ENCODE data around the gene PRKCB. TPM values are rescaled to one million over a fixed set of nuclear protein-coding genes. Genes with fewer than 3 reads are reported as not detected.

Gene PRKCB
- total RNA-seq, 1 donor from 2014 or later = 1.0 TPM

DNA sequence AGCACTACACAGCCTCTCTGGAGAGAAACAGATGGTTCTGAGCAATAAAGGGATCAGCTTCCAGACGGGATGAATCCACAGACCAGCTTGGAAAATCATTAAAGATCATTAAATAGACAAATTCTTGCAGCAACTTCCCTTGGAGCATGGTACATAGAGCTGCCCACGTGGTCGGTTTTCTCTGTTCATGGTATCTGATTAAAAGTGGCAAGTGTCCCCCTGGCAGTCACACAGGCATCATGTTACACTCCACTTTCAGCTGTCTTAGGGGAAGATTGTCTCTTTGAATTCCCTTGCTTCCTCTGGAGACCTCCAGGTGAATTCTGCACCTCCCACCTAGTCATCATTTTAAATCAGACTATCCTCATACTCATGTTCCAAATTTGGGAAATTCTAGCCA, 328.2 kb downstream of the PRKCB start:
- no peaks in the 10 kb centered on the region for H3K27me3 ChIP-seq (ENCODE audit: control insufficient read depth in 3 of 3, insufficient read depth in 3 of 3, low read length in 3 of 3)
- H3K36me3 ChIP-seq (ENCODE audit: control insufficient read depth in 3 of 3, insufficient read depth in 3 of 3, low read length in 3 of 3) = no peaks in the 10 kb centered on the region
- no peak overlapping the region for H3K27ac ChIP-seq (ENCODE audit: low read depth, low read length)
- no peaks in the 10 kb centered on the region for H3K9me3 ChIP-seq (ENCODE audit: control insufficient read depth in 3 of 3, low read length in 3 of 3)
- H3K4me3 ChIP-seq (ENCODE audit: low read length in 3 of 3) = no peak overlapping the region
- no peak overlapping the region for H3K9ac ChIP-seq (ENCODE audit: low read depth in 1 of 3, low read length in 3 of 3)
- H3K4me1 ChIP-seq (ENCODE audit: control insufficient read depth in 3 of 3, insufficient read depth in 3 of 3, low read length in 3 of 3) = no peaks in the 10 kb centered on the region

DNA sequence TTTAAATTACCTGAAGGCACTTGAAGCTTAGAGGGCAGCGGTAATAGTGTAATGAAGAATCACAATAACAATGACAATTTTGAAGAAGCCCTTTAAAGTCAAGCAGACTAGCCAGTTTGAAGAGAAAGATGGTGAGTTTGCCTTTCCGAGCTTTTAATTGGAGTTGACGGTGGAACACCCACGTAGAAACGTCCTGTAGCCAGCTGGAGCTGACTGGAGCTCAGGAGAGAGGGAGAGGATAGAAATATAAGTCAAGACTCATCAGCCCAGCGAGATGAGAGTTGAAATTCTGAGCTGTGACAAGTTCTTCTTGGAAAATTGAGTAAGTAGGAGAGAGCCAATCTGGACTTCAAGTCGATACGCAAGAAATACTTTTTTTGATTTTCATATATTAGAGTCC, 328.6 kb downstream of the PRKCB start:
- no peaks in the 10 kb centered on the region for H3K9me3 ChIP-seq (ENCODE audit: control insufficient read depth in 3 of 3, low read length in 3 of 3)
- H3K27me3 ChIP-seq (ENCODE audit: control insufficient read depth in 3 of 3, insufficient read depth in 3 of 3, low read length in 3 of 3) = no peaks in the 10 kb centered on the region
- H3K9ac ChIP-seq (ENCODE audit: low read depth in 1 of 3, low read length in 3 of 3) = no peak overlapping the region
- no peak overlapping the region for H3K4me3 ChIP-seq (ENCODE audit: low read length in 3 of 3)
- no peaks in the 10 kb centered on the region for H3K36me3 ChIP-seq (ENCODE audit: control insufficient read depth in 3 of 3, insufficient read depth in 3 of 3, low read length in 3 of 3)
- no peak overlapping the region for H3K27ac ChIP-seq (ENCODE audit: low read depth, low read length)
- no peaks in the 10 kb centered on the region for H3K4me1 ChIP-seq (ENCODE audit: control insufficient read depth in 3 of 3, insufficient read depth in 3 of 3, low read length in 3 of 3)

DNA sequence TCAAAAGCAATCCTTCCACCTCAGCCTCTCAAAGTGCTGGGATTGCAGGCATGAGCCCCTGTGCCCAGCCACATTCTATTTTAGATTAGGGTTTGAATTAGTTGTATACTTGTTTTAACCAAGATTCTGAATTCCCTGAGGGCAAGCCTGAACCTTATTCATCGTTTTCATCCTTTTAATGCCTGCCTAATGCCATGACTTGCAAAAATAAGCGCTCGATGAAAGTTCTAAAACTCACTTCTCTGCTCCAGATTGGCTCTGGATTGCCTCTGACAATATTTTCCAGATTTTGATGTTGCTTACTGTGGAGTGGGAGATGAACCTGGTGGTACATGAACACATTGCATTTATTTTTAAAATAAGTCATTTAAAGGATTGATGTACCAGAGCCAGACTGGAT, 329.5 kb downstream of the PRKCB start:
- Histone ChIP-seq H3K4me1 (ENCODE audit: control insufficient read depth in 3 of 3, insufficient read depth in 3 of 3, low read length in 3 of 3) (no peaks in the 10 kb centered on the region), H3K27ac (ENCODE audit: low read depth, low read length) (no peak overlapping the region), H3K4me3 (ENCODE audit: low read length in 3 of 3) (no peak overlapping the region), H3K27me3 (ENCODE audit: control insufficient read depth in 3 of 3, insufficient read depth in 3 of 3, low read length in 3 of 3) (no peaks in the 10 kb centered on the region), H3K9me3 (ENCODE audit: control insufficient read depth in 3 of 3, low read length in 3 of 3) (no peaks in the 10 kb centered on the region), H3K9ac (ENCODE audit: low read depth in 1 of 3, low read length in 3 of 3) (no peak overlapping the region), H3K36me3 (ENCODE audit: control insufficient read depth in 3 of 3, insufficient read depth in 3 of 3, low read length in 3 of 3) (no peaks in the 10 kb centered on the region)

DNA sequence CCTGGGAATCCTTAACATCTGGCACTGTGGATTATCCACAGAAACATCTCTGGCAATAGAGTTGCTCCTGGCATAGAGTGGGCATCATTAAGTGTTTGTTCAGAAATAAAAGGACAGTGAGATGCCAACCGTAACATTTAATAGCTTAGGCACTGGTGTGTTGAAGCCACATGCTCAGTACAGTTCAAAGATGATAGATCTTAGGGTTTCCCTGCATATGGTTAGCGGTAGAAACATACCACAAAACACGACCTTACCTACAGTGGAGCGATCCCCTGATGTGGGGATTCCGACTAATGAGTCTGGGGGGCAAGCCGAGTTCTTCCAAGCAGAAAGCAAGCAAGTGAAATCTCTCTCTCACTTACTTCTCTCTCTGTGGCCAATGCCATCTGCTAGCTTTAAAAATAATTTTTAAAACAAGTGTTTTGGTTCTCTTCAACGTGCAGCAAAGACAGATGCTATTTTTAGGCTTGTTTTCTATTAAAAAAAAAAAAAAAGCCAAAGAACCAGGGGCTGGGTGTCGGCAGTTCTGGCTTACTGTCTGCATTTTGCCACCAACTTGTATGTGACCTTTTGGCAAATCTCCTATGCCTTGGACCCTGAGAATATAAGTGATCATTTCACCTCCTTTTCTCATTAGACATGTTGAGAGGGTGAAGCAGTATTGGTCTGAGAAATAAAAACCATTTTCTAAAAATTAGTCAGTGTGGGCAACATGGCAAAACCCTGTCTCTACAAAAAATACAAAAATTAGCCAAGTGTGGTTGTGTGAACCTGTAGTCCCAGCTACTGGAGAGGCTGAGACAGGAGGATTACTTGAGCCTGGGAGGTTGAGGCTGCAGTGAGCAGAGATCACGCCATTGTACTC, 331.1 kb downstream of the PRKCB start:
- H3K36me3 ChIP-seq (ENCODE audit: control insufficient read depth in 3 of 3, insufficient read depth in 3 of 3, low read length in 3 of 3) = no peaks in the 10 kb centered on the region
- H3K27me3 ChIP-seq (ENCODE audit: control insufficient read depth in 3 of 3, insufficient read depth in 3 of 3, low read length in 3 of 3) = no peaks in the 10 kb centered on the region
- no peak overlapping the region for H3K9ac ChIP-seq (ENCODE audit: low read depth in 1 of 3, low read length in 3 of 3)
- H3K4me1 ChIP-seq (ENCODE audit: control insufficient read depth in 3 of 3, insufficient read depth in 3 of 3, low read length in 3 of 3) = no peaks in the 10 kb centered on the region
- H3K9me3 ChIP-seq (ENCODE audit: control insufficient read depth in 3 of 3, low read length in 3 of 3) = peaks cover 0 to 2% (median 0%) of the 10 kb centered on the region in 3 donors
- H3K27ac ChIP-seq (ENCODE audit: low read depth, low read length) = no peak overlapping the region
- no peak overlapping the region for H3K4me3 ChIP-seq (ENCODE audit: low read length in 3 of 3)

- no peaks in the 10 kb centered on the region for H3K4me1 ChIP-seq (ENCODE audit: control insufficient read depth in 3 of 3, insufficient read depth in 3 of 3, low read length in 3 of 3)
- H3K36me3 ChIP-seq (ENCODE audit: control insufficient read depth in 3 of 3, insufficient read depth in 3 of 3, low read length in 3 of 3) = no peaks in the 10 kb centered on the region
- H3K27me3 ChIP-seq (ENCODE audit: control insufficient read depth in 3 of 3, insufficient read depth in 3 of 3, low read length in 3 of 3) = no peaks in the 10 kb centered on the region
- no peak overlapping the region for H3K27ac ChIP-seq (ENCODE audit: low read depth, low read length)
- H3K9me3 ChIP-seq (ENCODE audit: control insufficient read depth in 3 of 3, low read length in 3 of 3) = peaks cover 0 to 2% (median 0%) of the 10 kb centered on the region in 3 donors
- no peak overlapping the region for H3K9ac ChIP-seq (ENCODE audit: low read depth in 1 of 3, low read length in 3 of 3)
- no peak overlapping the region for H3K4me3 ChIP-seq (ENCODE audit: low read length in 3 of 3)
Observed at GRCh38 chr16:24168856-24169255, 333.1 kb downstream of the PRKCB start.

GRCh38 chr16:24170407-24170806, 334.6 kb downstream of the PRKCB start:
- Histone ChIP-seq H3K36me3 (ENCODE audit: control insufficient read depth in 3 of 3, insufficient read depth in 3 of 3, low read length in 3 of 3) (no peaks in the 10 kb centered on the region), H3K4me3 (ENCODE audit: low read length in 3 of 3) (no peak overlapping the region), H3K27ac (ENCODE audit: low read depth, low read length) (no peak overlapping the region), H3K9me3 (ENCODE audit: control insufficient read depth in 3 of 3, low read length in 3 of 3) (peaks cover 0 to 2% (median 0%) of the 10 kb centered on the region in 3 donors), H3K9ac (ENCODE audit: low read depth in 1 of 3, low read length in 3 of 3) (no peak overlapping the region), H3K4me1 (ENCODE audit: control insufficient read depth in 3 of 3, insufficient read depth in 3 of 3, low read length in 3 of 3) (no peaks in the 10 kb centered on the region), H3K27me3 (ENCODE audit: control insufficient read depth in 3 of 3, insufficient read depth in 3 of 3, low read length in 3 of 3) (no peaks in the 10 kb centered on the region)

DNA sequence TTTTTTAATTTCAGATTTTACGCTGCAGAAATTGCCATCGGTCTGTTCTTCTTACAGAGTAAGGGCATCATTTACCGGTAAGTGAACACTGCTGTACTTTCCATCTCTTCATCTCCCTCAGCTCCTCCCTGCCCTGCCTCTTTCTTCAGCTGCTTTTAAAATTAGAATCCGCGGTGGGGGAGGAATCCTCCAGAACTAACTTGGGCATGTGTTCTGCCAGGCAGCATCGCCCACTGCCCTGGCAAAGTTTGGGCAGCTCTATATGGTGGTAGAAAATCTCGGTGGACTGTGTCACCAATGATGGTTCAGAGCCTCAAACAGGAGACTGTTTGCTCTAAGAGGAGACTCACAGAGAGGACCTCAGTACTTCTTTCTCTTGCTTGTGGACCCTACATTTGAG, 338.7 kb downstream of the PRKCB start:
- Histone ChIP-seq H3K4me3 (ENCODE audit: low read length in 3 of 3) (no peak overlapping the region), H3K4me1 (ENCODE audit: control insufficient read depth in 3 of 3, insufficient read depth in 3 of 3, low read length in 3 of 3) (no peaks in the 10 kb centered on the region), H3K27me3 (ENCODE audit: control insufficient read depth in 3 of 3, insufficient read depth in 3 of 3, low read length in 3 of 3) (peaks cover 0 to 2% (median 0%) of the 10 kb centered on the region in 3 donors), H3K27ac (ENCODE audit: low read depth, low read length) (no peak overlapping the region), H3K9ac (ENCODE audit: low read depth in 1 of 3, low read length in 3 of 3) (no peak overlapping the region), H3K9me3 (ENCODE audit: control insufficient read depth in 3 of 3, low read length in 3 of 3) (peaks cover 0 to 2% (median 0%) of the 10 kb centered on the region in 3 donors), H3K36me3 (ENCODE audit: control insufficient read depth in 3 of 3, insufficient read depth in 3 of 3, low read length in 3 of 3) (no peaks in the 10 kb centered on the region)

- Histone ChIP-seq H3K4me1 (ENCODE audit: control insufficient read depth in 3 of 3, insufficient read depth in 3 of 3, low read length in 3 of 3) (no peaks in the 10 kb centered on the region), H3K36me3 (ENCODE audit: control insufficient read depth in 3 of 3, insufficient read depth in 3 of 3, low read length in 3 of 3) (no peaks in the 10 kb centered on the region), H3K27ac (ENCODE audit: low read depth, low read length) (no peak overlapping the region), H3K9ac (ENCODE audit: low read depth in 1 of 3, low read length in 3 of 3) (no peak overlapping the region), H3K4me3 (ENCODE audit: low read length in 3 of 3) (no peak overlapping the region), H3K27me3 (ENCODE audit: control insufficient read depth in 3 of 3, insufficient read depth in 3 of 3, low read length in 3 of 3) (peaks cover 0 to 2% (median 0%) of the 10 kb centered on the region in 3 donors), H3K9me3 (ENCODE audit: control insufficient read depth in 3 of 3, low read length in 3 of 3) (peaks cover 0 to 2% (median 0%) of the 10 kb centered on the region in 3 donors)
Observed at GRCh38 chr16:24174957-24175356, 339.2 kb downstream of the PRKCB start.

GRCh38 chr16:24178496-24178895, 342.7 kb downstream of the PRKCB start:
- no peaks in the 10 kb centered on the region for H3K4me1 ChIP-seq (ENCODE audit: control insufficient read depth in 3 of 3, insufficient read depth in 3 of 3, low read length in 3 of 3)
- no peaks in the 10 kb centered on the region for H3K36me3 ChIP-seq (ENCODE audit: control insufficient read depth in 3 of 3, insufficient read depth in 3 of 3, low read length in 3 of 3)
- peaks cover 0 to 2% (median 0%) of the 10 kb centered on the region in 3 donors for H3K27me3 ChIP-seq (ENCODE audit: control insufficient read depth in 3 of 3, insufficient read depth in 3 of 3, low read length in 3 of 3)
- no peak overlapping the region for H3K9ac ChIP-seq (ENCODE audit: low read depth in 1 of 3, low read length in 3 of 3)
- no peak overlapping the region for H3K4me3 ChIP-seq (ENCODE audit: low read length in 3 of 3)
- no peak overlapping the region for H3K27ac ChIP-seq (ENCODE audit: low read depth, low read length)
- H3K9me3 ChIP-seq (ENCODE audit: control insufficient read depth in 3 of 3, low read length in 3 of 3) = no peaks in the 10 kb centered on the region

GRCh38 chr16:24180451-24180850, 344.7 kb downstream of the PRKCB start:
- Histone ChIP-seq H3K36me3 (ENCODE audit: control insufficient read depth in 3 of 3, insufficient read depth in 3 of 3, low read length in 3 of 3) (no peaks in the 10 kb centered on the region), H3K27ac (ENCODE audit: low read depth, low read length) (no peak overlapping the region), H3K4me3 (ENCODE audit: low read length in 3 of 3) (no peak overlapping the region), H3K9me3 (ENCODE audit: control insufficient read depth in 3 of 3, low read length in 3 of 3) (no peaks in the 10 kb centered on the region), H3K4me1 (ENCODE audit: control insufficient read depth in 3 of 3, insufficient read depth in 3 of 3, low read length in 3 of 3) (no peaks in the 10 kb centered on the region), H3K9ac (ENCODE audit: low read depth in 1 of 3, low read length in 3 of 3) (no peak overlapping the region), H3K27me3 (ENCODE audit: control insufficient read depth in 3 of 3, insufficient read depth in 3 of 3, low read length in 3 of 3) (peaks cover 0 to 2% (median 0%) of the 10 kb centered on the region in 3 donors)
